ENCODE results near the gene SOHLH1.

SOHLH1 gene

GRCh38 chr9:135711391-135711790, 12.1 kb upstream of the SOHLH1 start:
- Histone ChIP-seq H3K9me3 (ENCODE audit: low read length) (no peaks in the 10 kb centered on the region), H3K9me2 (ENCODE audit: low read depth, low read length) (no peaks in the 10 kb centered on the region), H3K79me2 (ENCODE audit: insufficient read depth, low read length) (no peaks in the 10 kb centered on the region), H3K4me3 (ENCODE audit: low read depth, low read length, poor library complexity, severe bottlenecking) (no peak overlapping the region), H3K9ac (ENCODE audit: low read length) (no peak overlapping the region), H2AFZ (ENCODE audit: low read length) (no peak overlapping the region), H3K27me3 (ENCODE audit: insufficient read depth, low read length) (no peaks in the 10 kb centered on the region), H3K4me2 (ENCODE audit: low read length) (no peak overlapping the region), H3F3A (ENCODE audit: insufficient read depth, low read length) (no peaks in the 10 kb centered on the region), H3K27ac (ENCODE audit: low read depth, low read length, poor library complexity, severe bottlenecking) (no peak overlapping the region), H3K4me1 (ENCODE audit: insufficient read depth, low read length, severe bottlenecking) (no peaks in the 10 kb centered on the region), H3K36me3 (ENCODE audit: insufficient read depth, low read length) (no peaks in the 10 kb centered on the region), H4K20me1 (ENCODE audit: insufficient read depth, low read length) (no peaks in the 10 kb centered on the region)
- TF ChIP-seq EZH2 (IDR thresholded peaks at IDR 0.05; ENCODE audit: borderline replicate concordance, low read length) (no peak), CTCF (IDR thresholded peaks at IDR 0.05; ENCODE audit: low read length) (no peak)

GRCh38 chr9:135708164-135708563, 8.9 kb upstream of the SOHLH1 start:
- Histone ChIP-seq H3K9me3 (ENCODE audit: low read length) (no peaks in the 10 kb centered on the region), H3F3A (ENCODE audit: insufficient read depth, low read length) (no peaks in the 10 kb centered on the region), H3K4me3 (ENCODE audit: low read depth, low read length, poor library complexity, severe bottlenecking) (no peak overlapping the region), H3K27ac (ENCODE audit: low read depth, low read length, poor library complexity, severe bottlenecking) (no peak overlapping the region), H3K4me2 (ENCODE audit: low read length) (no peak overlapping the region), H3K9ac (ENCODE audit: low read length) (no peak overlapping the region), H3K4me1 (ENCODE audit: insufficient read depth, low read length, severe bottlenecking) (no peaks in the 10 kb centered on the region), H3K9me2 (ENCODE audit: low read depth, low read length) (no peaks in the 10 kb centered on the region), H3K27me3 (ENCODE audit: insufficient read depth, low read length) (no peaks in the 10 kb centered on the region), H4K20me1 (ENCODE audit: insufficient read depth, low read length) (no peaks in the 10 kb centered on the region), H3K79me2 (ENCODE audit: insufficient read depth, low read length) (no peaks in the 10 kb centered on the region), H2AFZ (ENCODE audit: low read length) (no peak overlapping the region), H3K36me3 (ENCODE audit: insufficient read depth, low read length) (no peaks in the 10 kb centered on the region)
- no peak for TF ChIP-seq CTCF (IDR thresholded peaks at IDR 0.05; ENCODE audit: low read length)
- no peak for TF ChIP-seq EZH2 (IDR thresholded peaks at IDR 0.05; ENCODE audit: borderline replicate concordance, low read length)

- no peaks in the 10 kb centered on the region for H3K79me2 ChIP-seq (ENCODE audit: insufficient read depth, low read length)
- H3K4me2 ChIP-seq (ENCODE audit: low read length), result no peak overlapping the region
- H3K9ac ChIP-seq (ENCODE audit: low read length), result no peak overlapping the region
- H2AFZ ChIP-seq (ENCODE audit: low read length), result no peak overlapping the region
- H4K20me1 ChIP-seq (ENCODE audit: insufficient read depth, low read length), result no peaks in the 10 kb centered on the region
- H3K27ac ChIP-seq (ENCODE audit: low read depth, low read length, poor library complexity, severe bottlenecking), result no peak overlapping the region
- H3K27me3 ChIP-seq (ENCODE audit: insufficient read depth, low read length), result no peaks in the 10 kb centered on the region
- no peaks in the 10 kb centered on the region for H3K9me2 ChIP-seq (ENCODE audit: low read depth, low read length)
- no peaks in the 10 kb centered on the region for H3K4me1 ChIP-seq (ENCODE audit: insufficient read depth, low read length, severe bottlenecking)
- TF ChIP-seq CTCF (IDR thresholded peaks at IDR 0.05; ENCODE audit: low read length) (no peak), EZH2 (IDR thresholded peaks at IDR 0.05; ENCODE audit: borderline replicate concordance, low read length) (no peak)
- H3F3A ChIP-seq (ENCODE audit: insufficient read depth, low read length), result no peaks in the 10 kb centered on the region
- H3K4me3 ChIP-seq (ENCODE audit: low read depth, low read length, poor library complexity, severe bottlenecking), result no peak overlapping the region
- no peaks in the 10 kb centered on the region for H3K36me3 ChIP-seq (ENCODE audit: insufficient read depth, low read length)
- H3K9me3 ChIP-seq (ENCODE audit: low read length), result no peaks in the 10 kb centered on the region
These were observed 8.2 kb upstream of the SOHLH1 start for GRCh38 chr9:135707252-135708138.

Measured in OCI-LY1 (cell line).